Adrenal gland (tissue), 5 donors: ENCODE measurements around the gene ASXL1.

Source experiments
- POLR2A ChIP-seq, 2 donors: fragments of 450-650 bp; IDR thresholded peaks; one replicate each; pipeline ENCODE4 v1.6.1; 2017; ENCODE audit warnings: antibody characterized with exemption in 2 of 2, mild to moderate bottlenecking in 2 of 2, moderate library complexity in 1 of 2
- TF ChIP-seq, protein P1 (sequence below), 6 experiments: fragments of 450-650 bp in 4 of 6; fragments of 200-600 bp in 2 of 6; sonication (generic) in 1 of 6; IDR thresholded peaks; 1 replicate in 5 of 6; 2 replicates in 1 of 6; pipeline versions ENCODE4 v1.5.1 to v1.8.0; 2016 to 2021; ENCODE audit warnings: antibody characterized with exemption in 6 of 6, mild to moderate bottlenecking in 2 of 6, moderate library complexity in 1 of 6
- donor health status: DM: no; HTN: no; CAD: no.

DNA sequence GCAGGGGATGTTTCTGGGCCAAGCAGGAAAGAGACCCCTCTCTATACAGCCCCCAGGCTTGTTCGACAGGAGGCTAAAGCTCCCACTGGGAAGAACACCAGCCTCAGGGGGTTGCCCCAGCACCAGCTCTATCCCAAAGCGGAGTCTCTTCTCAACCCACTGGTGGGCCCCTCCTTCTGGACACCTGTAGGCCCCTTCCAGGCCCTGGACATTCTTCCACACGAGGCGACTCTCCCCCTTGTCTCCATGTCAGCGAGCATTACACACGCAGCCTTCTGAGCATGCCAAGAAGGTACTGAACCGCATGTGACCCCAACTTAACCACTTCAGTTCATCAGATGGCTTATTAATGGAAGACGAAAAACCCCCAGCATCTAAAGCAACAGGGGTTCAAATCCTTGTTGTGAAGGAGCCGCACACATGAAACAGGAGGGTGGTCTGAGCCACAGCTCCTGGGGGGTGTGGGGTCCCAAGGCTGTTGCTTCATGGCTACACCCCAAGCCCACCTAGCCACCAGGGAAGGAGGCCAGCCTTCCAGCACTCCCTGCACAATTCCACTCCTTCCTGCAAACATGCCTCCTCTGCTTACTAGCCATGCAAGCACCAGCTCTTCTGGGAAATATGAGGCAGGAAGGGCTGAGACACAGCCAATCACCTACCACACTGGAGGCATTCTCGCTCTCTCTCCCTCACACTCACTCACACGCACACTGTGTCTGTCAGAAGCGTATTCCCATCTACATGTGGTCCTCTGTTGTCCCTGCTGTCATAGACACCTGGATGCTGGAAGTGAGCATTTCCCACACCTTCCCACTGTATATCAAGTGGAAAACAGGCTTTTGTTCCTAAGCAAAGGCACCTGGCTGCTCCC lies 122.5 kb downstream of the ASXL1 start:
- TF ChIP-seq, protein P1, sequence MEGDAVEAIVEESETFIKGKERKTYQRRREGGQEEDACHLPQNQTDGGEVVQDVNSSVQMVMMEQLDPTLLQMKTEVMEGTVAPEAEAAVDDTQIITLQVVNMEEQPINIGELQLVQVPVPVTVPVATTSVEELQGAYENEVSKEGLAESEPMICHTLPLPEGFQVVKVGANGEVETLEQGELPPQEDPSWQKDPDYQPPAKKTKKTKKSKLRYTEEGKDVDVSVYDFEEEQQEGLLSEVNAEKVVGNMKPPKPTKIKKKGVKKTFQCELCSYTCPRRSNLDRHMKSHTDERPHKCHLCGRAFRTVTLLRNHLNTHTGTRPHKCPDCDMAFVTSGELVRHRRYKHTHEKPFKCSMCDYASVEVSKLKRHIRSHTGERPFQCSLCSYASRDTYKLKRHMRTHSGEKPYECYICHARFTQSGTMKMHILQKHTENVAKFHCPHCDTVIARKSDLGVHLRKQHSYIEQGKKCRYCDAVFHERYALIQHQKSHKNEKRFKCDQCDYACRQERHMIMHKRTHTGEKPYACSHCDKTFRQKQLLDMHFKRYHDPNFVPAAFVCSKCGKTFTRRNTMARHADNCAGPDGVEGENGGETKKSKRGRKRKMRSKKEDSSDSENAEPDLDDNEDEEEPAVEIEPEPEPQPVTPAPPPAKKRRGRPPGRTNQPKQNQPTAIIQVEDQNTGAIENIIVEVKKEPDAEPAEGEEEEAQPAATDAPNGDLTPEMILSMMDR (IDR thresholded peaks at IDR 0.05): no peak
- TF ChIP-seq POLR2A (IDR thresholded peaks at IDR 0.05): no peak
